Glomerular endothelial cell (primary cell): ENCODE data around the gene GREB1. TPM values are rescaled to one million over a fixed set of nuclear protein-coding genes. Genes with fewer than 3 reads are reported as not detected.

Experiments
- DNase-seq: peaks from one replicate; pipeline ENCODE4 v3.0.0-alpha.2; 2011; ENCODE audit warnings: low read depth, low spot score; ENCODE audit errors: extremely low read depth
- total RNA-seq: library from RNA; depleted of rRNA; stranded (reverse); fragments of >200 nt; gene quantifications from 2 replicates; pipeline ENCODE4 v1.2.3, GENCODE V29; 2015

GREB1 gene
- total RNA-seq: 0.29 and 0.64 TPM in 2 replicates

DNA sequence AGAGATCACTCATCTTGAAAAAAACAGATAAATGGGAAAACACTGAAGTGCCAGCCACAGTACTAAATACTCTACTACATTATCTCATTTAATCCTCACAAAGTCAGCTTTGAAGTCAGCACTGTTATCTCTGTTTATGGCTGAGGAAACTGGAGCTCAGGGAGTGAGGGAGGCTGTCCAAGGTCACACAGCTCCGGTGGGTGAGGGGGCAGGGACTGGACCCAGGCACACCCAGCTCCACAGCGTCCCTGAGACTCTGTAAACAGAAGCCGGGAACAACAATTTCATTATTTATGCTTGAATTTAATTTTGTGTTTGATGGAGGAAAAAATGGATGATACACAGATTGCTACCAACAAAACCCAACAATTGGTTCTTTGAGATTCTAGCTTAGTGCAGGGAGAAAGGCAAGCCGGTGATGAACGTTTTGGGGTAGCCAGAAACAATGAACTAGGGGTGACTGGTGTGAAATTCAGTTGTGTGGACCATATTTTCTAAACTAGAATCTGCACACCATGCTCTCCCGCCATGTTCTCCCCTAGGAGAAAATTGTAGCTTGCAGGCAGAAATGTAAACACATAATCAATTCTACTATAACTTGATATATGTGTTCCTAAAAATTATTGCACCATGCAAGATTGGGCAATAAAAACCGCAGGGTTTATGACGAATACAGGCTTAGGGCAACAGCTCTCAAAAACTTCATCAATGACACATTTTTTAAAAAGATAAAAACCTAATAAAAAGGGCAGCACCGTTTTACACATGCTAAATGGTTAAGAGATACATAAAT lies at the start of gene GREB1:
TSS of gene GREB1 (plus strand) at position 768 of the 793 bp plus-strand sequence. CDS start 22,570 bp downstream, outside the sequence.
- no peak for DNase-seq

GRCh38 chr2:11488809-11489208 lies 45.0 kb upstream of the GREB1 start:
- no peak for DNase-seq

DNA sequence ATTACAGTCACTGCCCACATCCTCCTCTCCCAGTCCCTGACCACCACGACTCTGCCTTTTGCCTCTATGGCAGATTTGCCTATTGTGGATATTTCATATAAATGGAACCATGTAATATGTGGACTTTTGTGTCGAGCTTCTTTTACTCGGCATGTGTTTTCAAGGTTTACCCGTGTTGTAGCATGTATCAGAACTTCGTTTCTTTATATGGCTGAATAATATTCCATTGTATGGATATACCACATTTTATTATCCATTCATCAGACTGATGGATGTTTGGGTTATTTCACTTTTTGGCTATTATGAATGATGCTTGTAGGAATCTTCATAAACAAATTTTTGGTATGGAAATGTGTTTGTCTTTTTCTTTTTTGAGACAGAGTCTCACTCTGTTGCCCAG lies 43.7 kb upstream of the GREB1 start:
- no peak for DNase-seq

DNA sequence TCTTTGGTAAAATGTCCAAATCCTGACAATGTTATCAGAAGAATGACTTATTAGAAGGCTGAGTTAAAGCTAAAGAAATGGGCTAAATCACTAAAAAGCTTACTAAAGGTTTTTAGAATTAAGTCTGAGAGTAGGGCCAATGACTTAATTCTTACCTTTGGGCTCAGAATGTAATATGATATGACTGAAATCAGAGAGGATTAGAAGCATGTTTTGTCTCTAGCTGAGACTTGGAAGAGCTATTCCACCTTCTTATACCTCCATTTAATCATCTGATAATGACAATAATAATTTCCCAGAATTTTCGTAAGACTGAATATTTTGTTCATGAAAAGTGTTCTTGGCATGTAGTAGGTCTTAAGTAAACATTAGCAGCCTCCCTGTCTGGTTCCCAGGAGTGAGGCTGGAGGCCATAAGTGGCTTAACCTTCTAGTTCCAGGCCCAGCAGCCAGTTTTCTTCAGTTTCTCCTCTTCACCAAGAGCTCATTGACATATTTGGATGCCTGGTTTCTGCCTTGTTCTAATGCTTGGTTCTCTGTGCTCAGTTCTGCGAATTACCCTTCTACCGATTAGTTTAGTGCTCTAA lies 42.4 kb upstream of the GREB1 start:
- DNase-seq: no peak

- DNase-seq: no peak
Measured at GRCh38 chr2:11492244-11492643, 41.6 kb upstream of the GREB1 start.

GRCh38 chr2:11492720-11493119 lies 41.1 kb upstream of the GREB1 start:
- DNase-seq: no peak

- DNase-seq: no peak
Measured at GRCh38 chr2:11493282-11493681, 40.6 kb upstream of the GREB1 start.

DNA sequence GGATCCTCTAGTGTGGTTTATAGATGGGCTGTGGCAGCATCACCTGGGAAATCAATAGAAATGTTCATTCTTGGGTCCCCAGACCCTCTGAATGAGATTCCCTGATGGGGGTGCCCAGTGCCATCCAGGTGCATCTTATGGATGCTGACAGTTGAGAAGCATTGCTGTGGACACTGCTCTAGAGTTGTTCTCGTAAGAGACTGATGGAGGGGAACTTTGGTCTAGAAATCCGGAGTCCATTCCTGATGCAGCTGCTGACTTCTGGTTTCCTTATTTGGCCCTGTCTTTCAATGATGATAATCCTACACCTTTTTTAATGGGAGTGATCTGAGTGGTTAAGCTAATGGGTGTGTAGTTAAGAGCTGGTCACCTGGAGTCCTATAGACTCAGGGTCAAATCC lies 39.5 kb upstream of the GREB1 start:
- DNase-seq: no peak

GRCh38 chr2:11495844-11496681 lies 37.8 kb upstream of the GREB1 start:
- DNase-seq: no peak

DNA sequence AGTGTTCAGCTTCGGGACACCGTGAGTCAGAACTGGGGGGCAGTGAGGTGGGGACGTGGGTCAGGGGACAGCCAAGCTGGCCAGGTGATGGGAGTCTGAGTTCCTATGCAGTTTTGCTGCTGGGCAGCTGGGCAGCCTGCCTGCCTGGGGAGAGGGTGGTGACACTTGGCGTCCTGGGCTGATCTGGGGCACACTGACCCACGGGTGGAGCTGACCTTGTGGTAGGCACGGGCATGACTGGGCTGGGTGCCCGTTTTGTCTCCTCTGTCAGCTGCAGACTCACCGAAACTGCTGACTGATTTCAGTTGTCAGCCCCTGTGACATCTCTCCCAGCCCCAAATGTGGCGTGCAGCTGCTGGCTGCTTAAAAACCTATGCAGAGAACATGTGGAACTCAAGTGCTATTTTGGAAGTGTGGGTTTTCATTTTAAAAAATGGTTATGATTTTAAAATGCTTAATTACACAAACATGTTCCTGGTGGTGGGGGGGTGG lies 35.3 kb upstream of the GREB1 start:
- no peak for DNase-seq

DNA sequence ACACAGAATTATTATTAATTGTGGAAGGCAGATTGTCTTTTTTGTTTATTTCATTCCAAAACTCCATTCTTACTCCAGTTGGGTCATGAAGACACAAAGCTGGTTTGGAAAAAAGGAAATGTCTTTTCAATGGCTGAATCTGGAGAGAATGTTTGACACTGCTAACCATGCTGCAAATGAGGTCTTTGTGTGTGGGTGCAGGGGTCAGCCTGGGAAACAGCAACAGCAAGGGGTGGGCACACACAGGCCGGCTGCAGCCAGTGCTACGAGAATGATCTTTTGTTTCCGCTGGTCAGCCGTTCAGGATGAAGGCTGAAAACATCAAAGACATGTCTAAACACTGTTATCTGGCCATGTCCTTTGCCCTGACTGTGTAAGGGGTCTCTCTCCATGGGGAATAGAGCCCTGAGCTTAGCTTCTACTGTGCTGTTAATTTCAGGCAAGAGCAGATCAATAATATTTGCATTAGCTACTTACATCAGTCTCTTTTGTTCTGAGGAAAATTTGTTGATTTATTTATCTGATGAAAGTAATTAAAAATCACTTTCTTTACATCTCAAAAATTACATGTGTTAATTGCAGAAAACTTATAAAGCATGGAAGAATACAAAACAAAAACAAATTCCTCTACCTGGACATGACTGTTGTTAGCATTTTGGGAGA lies 34.6 kb upstream of the GREB1 start:
- no peak for DNase-seq

DNA sequence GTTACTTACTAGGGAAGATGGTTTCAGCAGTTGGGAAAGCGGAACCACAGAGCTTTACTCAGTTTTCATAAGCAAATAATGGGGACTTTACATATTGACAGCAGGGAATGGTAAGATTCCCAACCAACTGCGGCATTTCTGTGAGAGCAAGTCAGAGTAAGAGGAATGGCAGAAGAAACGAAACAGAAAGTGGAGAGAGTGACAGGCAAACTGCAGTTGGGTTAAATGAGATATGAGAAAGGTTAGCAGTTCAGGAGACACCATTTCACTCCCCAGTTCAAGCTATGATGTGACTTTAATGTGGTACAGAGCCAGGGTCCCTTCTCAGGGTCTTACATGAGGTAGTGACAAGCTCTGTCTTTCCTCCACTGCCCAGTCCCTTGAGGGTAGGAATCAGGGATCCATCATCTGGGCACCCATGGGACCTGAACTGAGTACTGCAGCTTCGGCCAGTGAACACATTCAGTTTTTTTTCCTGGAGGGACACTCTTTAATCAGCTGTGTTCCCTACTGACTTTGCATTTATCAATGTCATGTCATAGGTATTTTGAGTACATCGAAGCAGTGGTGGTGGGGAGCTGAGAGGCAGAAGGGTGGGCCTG lies 33.0 kb upstream of the GREB1 start:
- DNase-seq: no peak

DNA sequence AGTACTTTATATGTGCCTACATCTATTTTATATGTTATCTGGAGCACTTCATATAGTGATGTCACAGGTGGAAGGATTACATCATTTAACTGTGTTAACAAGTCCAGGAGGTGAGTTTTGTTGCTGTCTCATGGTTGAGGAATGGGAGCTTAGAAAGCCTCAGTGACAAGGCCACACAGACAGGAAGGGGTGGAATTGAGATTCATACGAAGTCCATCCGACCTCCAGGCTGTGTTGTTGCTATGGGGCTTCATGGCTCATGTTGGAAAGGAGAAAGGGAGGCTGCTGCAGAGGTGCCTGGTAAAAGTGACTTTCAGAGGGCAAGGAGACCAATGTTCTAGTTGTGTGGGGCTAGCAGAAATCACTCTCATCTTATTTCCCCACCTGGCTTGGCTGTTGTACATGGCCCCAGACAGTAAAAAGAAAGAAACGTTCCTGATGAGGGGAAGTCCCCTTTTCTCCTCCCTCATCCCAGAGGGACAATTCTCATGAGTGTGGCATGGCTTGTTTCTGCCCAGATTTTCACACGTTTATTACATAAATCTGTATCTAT lies 31.0 kb upstream of the GREB1 start:
- no peak for DNase-seq

DNA sequence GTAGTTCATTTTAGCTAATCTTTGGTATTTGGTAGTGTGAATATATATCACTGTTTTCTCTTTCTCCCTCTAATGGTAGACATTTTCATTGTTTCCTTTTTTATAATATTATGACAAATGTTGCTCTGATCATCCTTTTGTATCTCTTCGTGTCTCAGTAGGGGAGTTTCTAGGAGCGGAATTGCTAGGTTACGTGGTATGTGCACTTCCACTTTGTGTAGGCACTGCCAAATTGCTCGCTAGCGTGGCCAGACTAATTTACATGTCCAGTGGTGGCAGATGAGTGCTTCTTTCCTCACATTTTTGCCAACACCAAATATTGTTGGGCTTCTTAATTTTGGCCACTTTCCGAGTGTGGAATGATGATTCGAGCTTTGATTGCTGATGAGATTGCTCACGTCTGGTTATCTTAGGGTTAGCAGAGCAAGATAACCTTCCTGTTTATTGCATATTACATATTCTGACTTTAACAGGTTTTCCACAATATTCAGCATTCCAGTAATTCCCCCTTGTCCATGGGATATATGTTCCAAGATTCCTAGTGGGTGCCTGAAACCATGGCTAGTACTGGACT lies 30.4 kb upstream of the GREB1 start:
- no peak for DNase-seq

GRCh38 chr2:11505652-11506610 lies 27.9 kb upstream of the GREB1 start:
- no peak for DNase-seq

- no peak for DNase-seq
Measured at GRCh38 chr2:11506611-11506969, 27.3 kb upstream of the GREB1 start.

DNA sequence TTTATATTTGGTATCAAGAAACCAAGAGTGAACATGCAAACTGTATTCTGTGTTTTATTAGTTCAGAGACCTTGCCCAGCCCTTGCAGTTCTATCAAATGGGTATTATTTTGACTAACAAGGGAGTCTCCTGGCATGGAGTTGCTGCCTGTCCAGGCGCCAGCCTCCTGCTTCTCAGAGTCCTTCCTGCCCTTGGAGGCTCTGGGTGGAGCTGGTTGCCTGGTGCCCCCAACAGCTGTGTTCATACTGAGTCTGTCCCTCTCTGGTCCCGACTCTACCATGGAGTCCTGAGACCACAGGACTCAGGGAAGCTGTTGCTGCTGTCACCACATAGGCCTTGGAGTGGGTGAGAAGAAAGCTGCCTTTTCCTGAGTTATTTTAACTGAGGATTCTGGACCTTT lies 26.3 kb upstream of the GREB1 start:
- no peak for DNase-seq

GRCh38 chr2:11508279-11508678 lies 25.6 kb upstream of the GREB1 start:
- no peak for DNase-seq
